SK-N-SH treated with all-trans-retinoic acid at 6 μM for 48 hours (cell line): ENCODE results near the gene UBL3.

ENCODE experiments used
- ATAC-seq: fragments of 200-7000 bp; cut with Tn5 transposase; 3 replicates; pipeline ENCODE4 v1.9.1; 2020; ENCODE audit warnings: mild to moderate bottlenecking, moderate library complexity
- ARNTL ChIP-seq: fragments of 450-650 bp; formaldehyde crosslinking; IDR thresholded peaks from 2 replicates; pipeline ENCODE4 v1.5.0; 2020; ENCODE audit warnings: low read depth, mild to moderate bottlenecking, moderate library complexity, borderline replicate concordance
- BACH2 ChIP-seq: fragments of 250-450 bp; sonication (Bioruptor Pico); IDR thresholded peaks from 2 replicates; pipeline ENCODE4 v1.9.0; 2021; ENCODE audit warnings: mild to moderate bottlenecking, borderline replicate concordance
- CSDC2 ChIP-seq: fragments of 250-450 bp; sonication (Bioruptor Pico); IDR thresholded peaks from 2 replicates; pipeline ENCODE4 v1.5.0; 2020; ENCODE audit warnings: mild to moderate bottlenecking, moderate library complexity
- ESRRG ChIP-seq: fragments of 250-450 bp; sonication (Bioruptor Pico); IDR thresholded peaks from 2 replicates; pipeline ENCODE4 v1.6.1; 2021; ENCODE audit warnings: mild to moderate bottlenecking
- GLIS3 ChIP-seq: fragments of 250-450 bp; sonication (Bioruptor Pico); IDR thresholded peaks from 2 replicates; pipeline ENCODE4 v1.5.0; 2020; ENCODE audit warnings: mild to moderate bottlenecking, moderate library complexity
- ISL1 ChIP-seq: fragments of 250-450 bp; sonication (Bioruptor Pico); IDR thresholded peaks from 2 replicates; pipeline ENCODE4 v2.1.2; 2022; ENCODE audit warnings: mild to moderate bottlenecking, moderate library complexity
- OSR1 ChIP-seq: fragments of 250-450 bp; sonication (Bioruptor Pico); IDR thresholded peaks from 2 replicates; pipeline ENCODE4 v1.8.0; 2022; ENCODE audit warnings: moderate library complexity, mild to moderate bottlenecking, inconsistent platforms
- POU6F1 ChIP-seq: fragments of 250-450 bp; sonication (Bioruptor Pico); IDR thresholded peaks from 2 replicates; pipeline ENCODE4 v1.8.0; 2021; ENCODE audit warnings: low read depth, mild to moderate bottlenecking, moderate library complexity, borderline replicate concordance
- PPARA ChIP-seq: fragments of 250-450 bp; sonication (Bioruptor Pico); IDR thresholded peaks from 2 replicates; pipeline ENCODE4 v1.5.0; 2020; ENCODE audit warnings: mild to moderate bottlenecking, borderline replicate concordance
- RARB ChIP-seq: fragments of 250-450 bp; sonication (Bioruptor Pico); IDR thresholded peaks from 2 replicates; pipeline ENCODE4 v1.8.0; 2021; ENCODE audit warnings: mild to moderate bottlenecking, moderate library complexity
- SNAI2 ChIP-seq: fragments of 250-450 bp; sonication (Bioruptor Pico); IDR thresholded peaks from 2 replicates; pipeline ENCODE4 v1.5.0; 2020; ENCODE audit warnings: mild to moderate bottlenecking, moderate library complexity
- TCF4 ChIP-seq: fragments of 250-450 bp; sonication (Bioruptor Pico); IDR thresholded peaks from 2 replicates; pipeline ENCODE4 v1.8.0; 2021; ENCODE audit warnings: mild to moderate bottlenecking, moderate library complexity, borderline replicate concordance
- TOX ChIP-seq: fragments of 250-450 bp; sonication (Bioruptor Pico); IDR thresholded peaks from 2 replicates; pipeline ENCODE4 v1.8.0; 2021; ENCODE audit warnings: mild to moderate bottlenecking, moderate library complexity, borderline replicate concordance
- ZFP3 ChIP-seq: fragments of 250-450 bp; sonication (Bioruptor Pico); IDR thresholded peaks from 2 replicates; pipeline ENCODE4 v1.5.0; 2020; ENCODE audit warnings: mild to moderate bottlenecking, moderate library complexity
- ZNF565 ChIP-seq: fragments of 450-650 bp; formaldehyde crosslinking; conservative IDR thresholded peaks from 2 replicates; pipeline ENCODE4 v1.5.0; 2020; ENCODE audit warnings: low read depth, mild to moderate bottlenecking, moderate library complexity
- ZNF70 ChIP-seq: fragments of 450-650 bp; formaldehyde crosslinking; IDR thresholded peaks from 2 replicates; pipeline ENCODE4 v1.5.0; 2020; ENCODE audit warnings: mild to moderate bottlenecking, moderate library complexity
- ZNF8 ChIP-seq: fragments of 450-650 bp; formaldehyde crosslinking; IDR thresholded peaks from 2 replicates; pipeline ENCODE4 v1.5.0; 2020; ENCODE audit warnings: mild to moderate bottlenecking, moderate library complexity
- TF ChIP-seq, protein P1 (sequence below): fragments of 250-450 bp; sonication (Bioruptor Pico); IDR thresholded peaks from 2 replicates; pipeline ENCODE4 v1.5.1; 2021; ENCODE audit warnings: mild to moderate bottlenecking, moderate library complexity
- TF ChIP-seq, protein P2 (sequence below): fragments of 250-450 bp; sonication (Bioruptor Pico); IDR thresholded peaks from 2 replicates; pipeline ENCODE4 v1.5.1; 2020; ENCODE audit warnings: low read depth, mild to moderate bottlenecking, moderate library complexity
- TF ChIP-seq, protein P3 (sequence below): fragments of 250-450 bp; sonication (Bioruptor Pico); IDR thresholded peaks from 2 replicates; pipeline ENCODE4 v1.5.0; 2020; ENCODE audit warnings: mild to moderate bottlenecking, moderate library complexity
- TF ChIP-seq, protein P4 (sequence below): fragments of 250-450 bp; sonication (Bioruptor Pico); IDR thresholded peaks from 2 replicates; pipeline ENCODE4 v1.8.0; 2020; ENCODE audit warnings: mild to moderate bottlenecking, moderate library complexity, borderline replicate concordance

Gene UBL3

DNA sequence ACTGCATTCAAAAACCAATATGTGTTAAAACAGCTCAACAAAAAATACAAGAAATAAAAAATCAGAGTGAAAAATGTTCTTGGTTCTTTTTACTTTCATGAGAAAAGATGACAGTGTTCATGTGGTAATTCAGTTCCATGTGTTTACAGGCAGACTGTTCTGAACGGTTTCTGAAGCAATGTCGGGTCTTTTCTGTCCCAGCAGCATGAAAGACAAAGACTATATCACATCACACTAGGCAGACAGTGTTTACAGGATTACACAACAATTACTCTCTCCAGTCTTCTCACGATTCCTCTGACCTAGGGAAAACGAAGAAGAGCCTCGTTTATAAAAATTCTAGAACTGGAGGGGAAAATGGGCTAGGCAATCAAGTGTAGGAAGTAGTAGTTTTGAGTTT, 83.4 kb downstream of the UBL3 start:
- no peak for TF ChIP-seq OSR1
- TF ChIP-seq, protein P1, sequence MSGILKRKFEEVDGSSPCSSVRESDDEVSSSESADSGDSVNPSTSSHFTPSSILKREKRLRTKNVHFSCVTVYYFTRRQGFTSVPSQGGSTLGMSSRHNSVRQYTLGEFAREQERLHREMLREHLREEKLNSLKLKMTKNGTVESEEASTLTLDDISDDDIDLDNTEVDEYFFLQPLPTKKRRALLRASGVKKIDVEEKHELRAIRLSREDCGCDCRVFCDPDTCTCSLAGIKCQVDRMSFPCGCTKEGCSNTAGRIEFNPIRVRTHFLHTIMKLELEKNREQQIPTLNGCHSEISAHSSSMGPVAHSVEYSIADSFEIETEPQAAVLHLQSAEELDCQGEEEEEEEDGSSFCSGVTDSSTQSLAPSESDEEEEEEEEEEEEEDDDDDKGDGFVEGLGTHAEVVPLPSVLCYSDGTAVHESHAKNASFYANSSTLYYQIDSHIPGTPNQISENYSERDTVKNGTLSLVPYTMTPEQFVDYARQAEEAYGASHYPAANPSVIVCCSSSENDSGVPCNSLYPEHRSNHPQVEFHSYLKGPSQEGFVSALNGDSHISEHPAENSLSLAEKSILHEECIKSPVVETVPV (CRISPR knock-in tag), result no peak
- no peak for TF ChIP-seq ESRRG
- no peak for TF ChIP-seq SNAI2 (CRISPR knock-in tag)
- no peak for TF ChIP-seq ZFP3
- TF ChIP-seq, protein P2, sequence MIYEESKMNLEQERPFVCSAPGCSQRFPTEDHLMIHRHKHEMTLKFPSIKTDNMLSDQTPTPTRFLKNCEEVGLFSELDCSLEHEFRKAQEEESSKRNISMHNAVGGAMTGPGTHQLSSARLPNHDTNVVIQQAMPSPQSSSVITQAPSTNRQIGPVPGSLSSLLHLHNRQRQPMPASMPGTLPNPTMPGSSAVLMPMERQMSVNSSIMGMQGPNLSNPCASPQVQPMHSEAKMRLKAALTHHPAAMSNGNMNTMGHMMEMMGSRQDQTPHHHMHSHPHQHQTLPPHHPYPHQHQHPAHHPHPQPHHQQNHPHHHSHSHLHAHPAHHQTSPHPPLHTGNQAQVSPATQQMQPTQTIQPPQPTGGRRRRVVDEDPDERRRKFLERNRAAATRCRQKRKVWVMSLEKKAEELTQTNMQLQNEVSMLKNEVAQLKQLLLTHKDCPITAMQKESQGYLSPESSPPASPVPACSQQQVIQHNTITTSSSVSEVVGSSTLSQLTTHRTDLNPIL (CRISPR knock-in tag), result no peak
- TF ChIP-seq ARNTL (CRISPR knock-in tag), result no peak
- TF ChIP-seq, protein P3, sequence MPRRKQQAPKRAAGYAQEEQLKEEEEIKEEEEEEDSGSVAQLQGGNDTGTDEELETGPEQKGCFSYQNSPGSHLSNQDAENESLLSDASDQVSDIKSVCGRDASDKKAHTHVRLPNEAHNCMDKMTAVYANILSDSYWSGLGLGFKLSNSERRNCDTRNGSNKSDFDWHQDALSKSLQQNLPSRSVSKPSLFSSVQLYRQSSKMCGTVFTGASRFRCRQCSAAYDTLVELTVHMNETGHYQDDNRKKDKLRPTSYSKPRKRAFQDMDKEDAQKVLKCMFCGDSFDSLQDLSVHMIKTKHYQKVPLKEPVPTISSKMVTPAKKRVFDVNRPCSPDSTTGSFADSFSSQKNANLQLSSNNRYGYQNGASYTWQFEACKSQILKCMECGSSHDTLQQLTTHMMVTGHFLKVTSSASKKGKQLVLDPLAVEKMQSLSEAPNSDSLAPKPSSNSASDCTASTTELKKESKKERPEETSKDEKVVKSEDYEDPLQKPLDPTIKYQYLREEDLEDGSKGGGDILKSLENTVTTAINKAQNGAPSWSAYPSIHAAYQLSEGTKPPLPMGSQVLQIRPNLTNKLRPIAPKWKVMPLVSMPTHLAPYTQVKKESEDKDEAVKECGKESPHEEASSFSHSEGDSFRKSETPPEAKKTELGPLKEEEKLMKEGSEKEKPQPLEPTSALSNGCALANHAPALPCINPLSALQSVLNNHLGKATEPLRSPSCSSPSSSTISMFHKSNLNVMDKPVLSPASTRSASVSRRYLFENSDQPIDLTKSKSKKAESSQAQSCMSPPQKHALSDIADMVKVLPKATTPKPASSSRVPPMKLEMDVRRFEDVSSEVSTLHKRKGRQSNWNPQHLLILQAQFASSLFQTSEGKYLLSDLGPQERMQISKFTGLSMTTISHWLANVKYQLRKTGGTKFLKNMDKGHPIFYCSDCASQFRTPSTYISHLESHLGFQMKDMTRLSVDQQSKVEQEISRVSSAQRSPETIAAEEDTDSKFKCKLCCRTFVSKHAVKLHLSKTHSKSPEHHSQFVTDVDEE, result no peak
- no peak for TF ChIP-seq POU6F1 (CRISPR knock-in tag)
- no peak for TF ChIP-seq ZNF8 (CRISPR knock-in tag)
- no peak for TF ChIP-seq TCF4 (CRISPR knock-in tag)
- no peak for TF ChIP-seq ZNF565 (CRISPR knock-in tag)
- TF ChIP-seq TOX, result no peak
- TF ChIP-seq, protein P4, sequence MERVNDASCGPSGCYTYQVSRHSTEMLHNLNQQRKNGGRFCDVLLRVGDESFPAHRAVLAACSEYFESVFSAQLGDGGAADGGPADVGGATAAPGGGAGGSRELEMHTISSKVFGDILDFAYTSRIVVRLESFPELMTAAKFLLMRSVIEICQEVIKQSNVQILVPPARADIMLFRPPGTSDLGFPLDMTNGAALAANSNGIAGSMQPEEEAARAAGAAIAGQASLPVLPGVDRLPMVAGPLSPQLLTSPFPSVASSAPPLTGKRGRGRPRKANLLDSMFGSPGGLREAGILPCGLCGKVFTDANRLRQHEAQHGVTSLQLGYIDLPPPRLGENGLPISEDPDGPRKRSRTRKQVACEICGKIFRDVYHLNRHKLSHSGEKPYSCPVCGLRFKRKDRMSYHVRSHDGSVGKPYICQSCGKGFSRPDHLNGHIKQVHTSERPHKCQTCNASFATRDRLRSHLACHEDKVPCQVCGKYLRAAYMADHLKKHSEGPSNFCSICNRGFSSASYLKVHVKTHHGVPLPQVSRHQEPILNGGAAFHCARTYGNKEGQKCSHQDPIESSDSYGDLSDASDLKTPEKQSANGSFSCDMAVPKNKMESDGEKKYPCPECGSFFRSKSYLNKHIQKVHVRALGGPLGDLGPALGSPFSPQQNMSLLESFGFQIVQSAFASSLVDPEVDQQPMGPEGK (CRISPR knock-in tag), result no peak
- TF ChIP-seq CSDC2 (CRISPR knock-in tag), result no peak
- TF ChIP-seq RARB (CRISPR knock-in tag), result no peak
- no peak for TF ChIP-seq PPARA (CRISPR knock-in tag)
- TF ChIP-seq ISL1, result no peak
- TF ChIP-seq BACH2, result no peak
- no peak for ATAC-seq

- no peak for ATAC-seq
- TF ChIP-seq ZNF70 (no peak), RARB (CRISPR knock-in tag) (no peak)
Measured at GRCh38 chr13:29763436-29764180, 86.8 kb downstream of the UBL3 start.

- no peak for TF ChIP-seq ARNTL (CRISPR knock-in tag)
- TF ChIP-seq ZNF565 (CRISPR knock-in tag), result no peak
- TF ChIP-seq ESRRG, result no peak
- TF ChIP-seq, protein P3, result no peak
- TF ChIP-seq TOX, result no peak
- TF ChIP-seq ZNF8 (CRISPR knock-in tag), result no peak
- TF ChIP-seq GLIS3 (CRISPR knock-in tag), result no peak
- TF ChIP-seq, protein P4 (CRISPR knock-in tag), result no peak
- TF ChIP-seq OSR1, result no peak
- no peak for ATAC-seq
Measured at GRCh38 chr13:29761815-29762214, 88.6 kb downstream of the UBL3 start.
